Cardiac muscle cell (in vitro differentiated cells and primary cell): ENCODE results near the gene NELFE. TPM values are rescaled to one million over a fixed set of nuclear protein-coding genes. Genes with fewer than 3 reads are reported as not detected.

Experiments
- DNase-seq, 2 donors: peaks; one replicate each; pipeline versions ENCODE4 v3.0.0 to v3.0.0-alpha.2; 2010 to 2017; ENCODE audit warnings: low read depth in 1 of 2, low spot score in 1 of 2
- H3K27ac ChIP-seq: fragments of 200-600 bp; sonication (generic); 2 replicates; pipeline ENCODE4 v1.5.1; 2016
- H3K27me3 ChIP-seq: fragments of 200-600 bp; sonication (generic); 2 replicates; pipeline ENCODE4 v1.6.0; 2016; ENCODE audit warnings: control low read depth
- H3K36me3 ChIP-seq: fragments of 200-600 bp; sonication (generic); 2 replicates; pipeline ENCODE4 v1.5.1; 2016; ENCODE audit warnings: control low read depth
- H3K4me1 ChIP-seq: fragments of 200-600 bp; sonication (generic); 2 replicates; pipeline ENCODE4 v1.8.1; 2017; ENCODE audit warnings: low read depth, mild to moderate bottlenecking, mixed run types
- H3K4me3 ChIP-seq: fragments of 200-600 bp; sonication (generic); 2 replicates; pipeline ENCODE4 v1.5.1; 2016; ENCODE audit warnings: mild to moderate bottlenecking
- H3K9me3 ChIP-seq: fragments of 200-600 bp; sonication (generic); 2 replicates; pipeline ENCODE4 v1.5.1; 2017; ENCODE audit warnings: low read depth, mild to moderate bottlenecking, control low read depth
- polyA plus RNA-seq: library from polyadenylated mRNA; unstranded; fragments of >200 nt; fragmentation: Nextera tagmentation; extraction: Ambion mirVana; gene quantifications from 2 replicates; pipeline ENCODE4 v1.2.1, GENCODE V29; 2016
- total RNA-seq: library from RNA; depleted of rRNA; stranded (reverse); fragments of >200 nt; gene quantifications from 2 replicates; pipeline ENCODE4 v1.2.3, GENCODE V29; 2016
- TF ChIP-seq, protein P1 (sequence below): IDR thresholded peaks from 2 replicates; pipeline ENCODE4 v1.5.1; 2012; ENCODE audit warnings: low read depth, mild to moderate bottlenecking, low read length

Gene NELFE
- total and polyA plus RNA-seq, 2 experiments from 2014 or later, result 146 to 186 TPM

DNA sequence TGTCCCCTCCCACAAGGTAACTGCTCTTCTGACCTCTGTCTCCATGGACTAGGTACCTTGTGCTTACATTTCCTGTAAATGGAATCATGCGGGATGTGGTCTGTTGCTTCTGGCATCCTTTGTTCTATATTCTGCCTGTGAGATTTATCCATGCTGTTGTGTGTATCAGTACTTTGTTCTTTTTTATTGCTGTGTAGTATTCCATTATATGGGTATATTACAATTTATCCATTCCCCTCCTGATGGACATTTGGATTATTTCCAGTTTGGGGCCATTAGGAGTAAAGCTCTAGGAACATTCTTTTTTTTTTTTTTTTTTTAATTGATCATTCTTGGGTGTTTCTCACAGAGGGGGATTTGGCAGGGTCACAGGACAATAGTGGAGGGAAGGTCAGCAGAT is 27.8 kb downstream of the NELFE start:
- no peak for DNase-seq
- Histone ChIP-seq H3K36me3 (no peaks in the 10 kb centered on the region), H3K27ac (no peak overlapping the region), H3K4me1 (no peaks in the 10 kb centered on the region), H3K4me3 (no peak overlapping the region), H3K27me3 (no peaks in the 10 kb centered on the region), H3K9me3 (no peaks in the 10 kb centered on the region)
- TF ChIP-seq, protein P1, sequence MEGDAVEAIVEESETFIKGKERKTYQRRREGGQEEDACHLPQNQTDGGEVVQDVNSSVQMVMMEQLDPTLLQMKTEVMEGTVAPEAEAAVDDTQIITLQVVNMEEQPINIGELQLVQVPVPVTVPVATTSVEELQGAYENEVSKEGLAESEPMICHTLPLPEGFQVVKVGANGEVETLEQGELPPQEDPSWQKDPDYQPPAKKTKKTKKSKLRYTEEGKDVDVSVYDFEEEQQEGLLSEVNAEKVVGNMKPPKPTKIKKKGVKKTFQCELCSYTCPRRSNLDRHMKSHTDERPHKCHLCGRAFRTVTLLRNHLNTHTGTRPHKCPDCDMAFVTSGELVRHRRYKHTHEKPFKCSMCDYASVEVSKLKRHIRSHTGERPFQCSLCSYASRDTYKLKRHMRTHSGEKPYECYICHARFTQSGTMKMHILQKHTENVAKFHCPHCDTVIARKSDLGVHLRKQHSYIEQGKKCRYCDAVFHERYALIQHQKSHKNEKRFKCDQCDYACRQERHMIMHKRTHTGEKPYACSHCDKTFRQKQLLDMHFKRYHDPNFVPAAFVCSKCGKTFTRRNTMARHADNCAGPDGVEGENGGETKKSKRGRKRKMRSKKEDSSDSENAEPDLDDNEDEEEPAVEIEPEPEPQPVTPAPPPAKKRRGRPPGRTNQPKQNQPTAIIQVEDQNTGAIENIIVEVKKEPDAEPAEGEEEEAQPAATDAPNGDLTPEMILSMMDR, result no peak

DNA sequence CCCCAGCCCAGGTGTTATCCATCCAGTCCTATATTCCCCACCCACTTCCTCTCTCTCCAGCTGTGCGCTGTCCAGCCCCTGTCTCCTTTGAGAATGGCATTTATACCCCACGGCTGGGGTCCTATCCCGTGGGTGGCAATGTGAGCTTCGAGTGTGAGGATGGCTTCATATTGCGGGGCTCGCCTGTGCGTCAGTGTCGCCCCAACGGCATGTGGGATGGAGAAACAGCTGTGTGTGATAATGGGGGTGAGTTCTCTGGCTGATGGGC is 30.2 kb downstream of the NELFE start:
- Histone ChIP-seq H3K27ac (no peak overlapping the region), H3K9me3 (no peaks in the 10 kb centered on the region), H3K36me3 (no peaks in the 10 kb centered on the region), H3K4me1 (no peaks in the 10 kb centered on the region), H3K4me3 (no peak overlapping the region), H3K27me3 (no peaks in the 10 kb centered on the region)
- DNase-seq, result no peak
- TF ChIP-seq, protein P1, result no peak

DNA sequence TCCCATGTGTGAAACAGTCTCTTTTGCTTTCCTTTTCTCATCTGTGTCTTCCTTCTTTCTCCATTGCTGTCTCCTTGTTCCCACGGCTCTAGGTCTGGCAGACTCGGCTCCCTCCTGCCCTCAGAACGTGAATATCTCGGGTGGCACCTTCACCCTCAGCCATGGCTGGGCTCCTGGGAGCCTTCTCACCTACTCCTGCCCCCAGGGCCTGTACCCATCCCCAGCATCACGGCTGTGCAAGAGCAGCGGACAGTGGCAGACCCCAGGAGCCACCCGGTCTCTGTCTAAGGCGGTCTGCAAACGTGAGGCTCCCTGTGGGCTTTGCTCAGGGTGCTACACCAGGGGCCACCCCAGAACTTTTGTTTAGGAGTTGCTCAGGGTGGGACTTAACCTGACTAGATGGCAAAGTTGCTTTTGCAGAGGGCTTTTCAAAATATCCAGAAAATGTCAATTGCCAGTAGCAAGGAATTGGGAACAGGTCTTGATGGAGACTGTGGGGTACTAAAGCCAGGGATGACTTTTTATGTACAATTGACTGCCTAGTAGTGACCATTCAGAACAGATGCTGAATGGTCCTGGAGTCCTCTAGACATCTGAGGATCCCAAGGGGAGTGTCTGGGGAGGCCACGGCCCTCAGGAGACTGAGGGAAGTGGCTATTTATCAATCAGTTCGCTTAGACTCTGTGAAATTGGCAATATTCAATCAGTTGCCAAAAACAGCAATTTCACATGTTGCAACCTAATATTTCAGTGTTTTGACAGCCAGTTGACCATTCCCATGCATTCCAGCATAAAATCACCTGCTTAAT is 30.7 kb downstream of the NELFE start:
- TF ChIP-seq, protein P1, result no peak
- no peaks in the 10 kb centered on the region for H3K4me1 ChIP-seq
- H3K27ac ChIP-seq, result no peak overlapping the region
- H3K4me3 ChIP-seq, result no peak overlapping the region
- H3K36me3 ChIP-seq, result no peaks in the 10 kb centered on the region
- no peaks in the 10 kb centered on the region for H3K27me3 ChIP-seq
- DNase-seq, result no peak
- no peaks in the 10 kb centered on the region for H3K9me3 ChIP-seq

DNA sequence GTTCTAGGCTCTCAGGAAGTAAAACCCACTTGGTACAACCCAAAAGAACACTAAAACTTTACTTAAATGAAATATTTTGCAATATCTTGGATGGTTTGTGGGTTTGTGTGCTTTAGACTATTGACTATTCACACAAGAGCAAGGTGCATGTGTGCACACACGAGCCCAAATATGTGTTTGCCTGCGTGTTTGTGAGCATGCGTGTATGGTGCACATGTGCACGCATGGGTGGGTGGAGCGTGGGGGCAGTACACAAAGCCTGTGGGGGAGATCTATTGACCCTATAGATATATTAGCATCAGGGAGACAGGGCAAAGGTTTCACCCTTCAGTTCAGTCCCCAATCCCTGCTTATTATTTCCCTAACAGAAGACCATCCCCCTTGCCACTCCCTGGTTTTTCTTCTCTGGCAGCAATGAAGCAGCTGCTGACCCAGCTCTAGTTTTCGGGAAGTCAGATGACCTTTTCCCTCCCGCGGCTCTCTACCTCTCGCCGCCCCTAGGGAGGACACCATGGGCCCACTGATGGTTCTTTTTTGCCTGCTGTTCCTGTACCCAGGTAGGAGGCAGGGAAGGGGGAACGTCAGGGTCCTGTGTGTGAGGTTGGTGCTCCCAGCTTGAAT is 31.4 kb downstream of the NELFE start, which contains the start of gene C2:
TSS of gene C2 (plus strand) at position 476 of the 621 bp plus-strand sequence. CDS start at position 512, 36 bp downstream.
- no peak for DNase-seq
- H3K9me3 ChIP-seq, result no peaks in the 10 kb centered on the region
- no peaks in the 10 kb centered on the region for H3K4me1 ChIP-seq
- H3K36me3 ChIP-seq, result no peaks in the 10 kb centered on the region
- TF ChIP-seq, protein P1, result no peak
- no peak within 1 kb of the TSS for H3K27ac ChIP-seq
- H3K4me3 ChIP-seq, result no peak within 1 kb of the TSS
- H3K27me3 ChIP-seq, result no peaks in the 10 kb centered on the region

DNA sequence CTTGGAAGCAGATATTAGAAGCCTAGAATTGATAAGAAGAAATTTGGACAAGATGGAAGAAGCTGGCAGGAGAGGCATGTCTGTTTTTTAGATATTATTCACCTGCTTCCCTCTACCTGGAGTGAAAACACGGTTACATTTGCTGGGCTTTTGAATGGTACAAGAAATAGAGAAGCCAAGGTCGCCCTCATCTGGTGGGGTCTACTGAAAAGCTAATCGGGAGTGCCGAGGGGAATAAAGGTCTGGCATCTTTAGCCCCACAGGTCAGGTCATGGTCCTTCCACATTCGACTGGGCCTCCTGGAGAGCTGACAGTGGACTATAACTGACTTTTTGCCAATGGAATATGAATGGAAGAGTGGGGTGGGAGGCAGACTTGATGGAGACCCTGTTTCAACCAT is 35.8 kb downstream of the NELFE start:
- TF ChIP-seq, protein P1, result peak; percentile 26
- no peaks in the 10 kb centered on the region for H3K4me1 ChIP-seq
- no peak overlapping the region for H3K27ac ChIP-seq
- H3K27me3 ChIP-seq, result no peaks in the 10 kb centered on the region
- no peaks in the 10 kb centered on the region for H3K9me3 ChIP-seq
- DNase-seq, result peak in 1 of 2 donors; percentile 18
- H3K36me3 ChIP-seq, result no peaks in the 10 kb centered on the region
- no peak overlapping the region for H3K4me3 ChIP-seq
